HepG2 (cell line): Measurements from ENCODE around the gene MTFR1L. TPM values are rescaled to one million over a fixed set of nuclear protein-coding genes. Genes with fewer than 3 reads are reported as not detected.

Experiments
- ATAC-seq: fragments of 200-7000 bp; cut with Tn5 transposase; 3 replicates; pipeline ENCODE4 v1.9.1; 2020; ENCODE audit warnings: mild to moderate bottlenecking, moderate library complexity
- BruUV-seq: library from RNA; stranded (reverse); fragments of 400-500 nt; replicated peaks from 2 replicates; lab custom pipeline; 2021; lab: Mats Ljungman, UMichigan
- CTCF ChIA-PET: fragments of 300-600 bp; formaldehyde crosslinking; extraction: SDS; loops from one replicate; lab custom pipeline; 2021; ENCODE audit warnings: low total read pairs, inconsistent platforms, low intra/inter-chr PET ratio; lab: Yijun Ruan, JAX
- POLR2A ChIA-PET: fragments of 350-600 bp; sonication (Branson Sonifier 250); formaldehyde crosslinking; loops from one replicate; lab custom pipeline; 2020; ENCODE audit warnings: antibody characterized with exemption, inconsistent platforms; lab: Yijun Ruan, JAX
- DNase-seq: peaks from one replicate; pipeline ENCODE4 v3.0.0-alpha.2; 2015; ENCODE audit warnings: low spot score
- FAIRE-seq: peaks from 3 replicates; lab custom pipeline; 2011; peaks lifted over from hg19 to GRCh38; lab: Jason Lieb, UNC
- H2AFZ ChIP-seq: one replicate; pipeline ENCODE4 v1.6.1; 2011; ENCODE audit warnings: low read length, inconsistent platforms
- H3K27ac ChIP-seq: fragments of 300-600 bp; 3 replicates; pipeline ENCODE4 v1.8.0; 2011; ENCODE audit warnings: mixed run types, mild to moderate bottlenecking, mixed read lengths, low read length, inconsistent platforms; ENCODE audit not compliant: insufficient read depth; ENCODE audit errors: extremely low read length
- H3K27me3 ChIP-seq, 2 experiments: fragments of 200-600 bp in 1 of 2; 2 replicates in 1 of 2; 3 replicates in 1 of 2; pipeline versions ENCODE4 v1.6.0 to v1.8.0; 2011; ENCODE audit warnings: low read length in 2 of 2, mild to moderate bottlenecking in 2 of 2, moderate library complexity in 2 of 2, inconsistent platforms in 1 of 2; ENCODE audit not compliant: insufficient read depth in 2 of 2, control insufficient read depth in 1 of 2
- H3K36me3 ChIP-seq, 2 experiments: fragments of 200-600 bp in 1 of 2; replicated peaks in 1 of 2; 2 replicates in 1 of 2; 3 replicates in 1 of 2; pipeline versions ENCODE4 v1.5.1 to v1.8.0; 2011; ENCODE audit warnings: low read length in 2 of 2, inconsistent platforms in 1 of 2; ENCODE audit not compliant: insufficient read depth in 2 of 2, control insufficient read depth in 1 of 2
- H3K4me1 ChIP-seq: 2 replicates; pipeline ENCODE4 v1.5.1; 2012; ENCODE audit warnings: low read length, inconsistent platforms; ENCODE audit not compliant: insufficient read depth
- H3K4me2 ChIP-seq: 2 replicates; pipeline ENCODE4 v1.6.0; 2011; ENCODE audit warnings: low read depth, low read length, inconsistent platforms
- H3K4me3 ChIP-seq, 3 experiments: fragments of 200-600 bp in 1 of 3; sonication (generic), shearing (Covaris generic) in 1 of 3; replicated peaks in 1 of 3; 2 replicates each; pipeline ENCODE4 v1.5.1; 2011 to 2016; ENCODE audit warnings: low read length in 3 of 3, inconsistent platforms in 2 of 3, low read depth in 2 of 3, mild to moderate bottlenecking in 2 of 3, control low read depth in 1 of 3, mixed read lengths in 1 of 3; ENCODE audit not compliant: insufficient read depth in 1 of 3
- H3K79me2 ChIP-seq: one replicate; pipeline ENCODE4 v1.6.1; 2011; ENCODE audit warnings: low read length, inconsistent platforms; ENCODE audit not compliant: insufficient read depth
- H3K9ac ChIP-seq: 2 replicates; pipeline ENCODE4 v1.6.0; 2011; ENCODE audit warnings: mild to moderate bottlenecking, low read depth, low read length, inconsistent platforms; ENCODE audit not compliant: insufficient read depth
- H3K9me3 ChIP-seq: 2 replicates; pipeline ENCODE4 v1.5.1; 2012; ENCODE audit warnings: mild to moderate bottlenecking, low read length
- H4K20me1 ChIP-seq: 2 replicates; pipeline ENCODE4 v1.6.0; 2011; ENCODE audit warnings: inconsistent platforms, mild to moderate bottlenecking, low read length, moderate library complexity; ENCODE audit not compliant: insufficient read depth
- ARNT ChIP-seq: fragments of 450-650 bp; IDR thresholded peaks from 2 replicates; pipeline ENCODE4 v1.6.1; 2017
- EP300 ChIP-seq, 3 experiments: sonication (generic) in 1 of 3; formaldehyde crosslinking in 1 of 3; IDR thresholded peaks; 2 replicates each; pipeline versions ENCODE4 v1.5.1 to v1.6.1; 2011 to 2020; ENCODE audit warnings: low read depth in 2 of 3, low read length in 2 of 3, borderline replicate concordance in 1 of 3, improper control_type of control experiment in 1 of 3, mild to moderate bottlenecking in 1 of 3, missing genetic modification reagents in 1 of 3, moderate library complexity in 1 of 3
- HCFC1 ChIP-seq: fragments of 150-350 bp; IDR thresholded peaks from 2 replicates; pipeline ENCODE4 v1.6.1; 2014; ENCODE audit warnings: low read depth, low read length
- IRF2 ChIP-seq: IDR thresholded peaks from 2 replicates; pipeline ENCODE4 v1.6.1; 2018; ENCODE audit warnings: missing genetic modification reagents, missing compliant biosample characterization
- KDM2A ChIP-seq: sonication (generic); formaldehyde crosslinking; IDR thresholded peaks from 2 replicates; pipeline ENCODE4 v1.4.0; 2020; ENCODE audit warnings: low read depth, missing genetic modification reagents, borderline replicate concordance
- KMT2B ChIP-seq: IDR thresholded peaks from 2 replicates; pipeline ENCODE4 v1.6.1; 2016; ENCODE audit warnings: missing genetic modification reagents, missing compliant biosample characterization
- ONECUT2 ChIP-seq: sonication (generic); formaldehyde crosslinking; IDR thresholded peaks from 2 replicates; pipeline ENCODE4 v1.4.0; 2020; ENCODE audit warnings: missing genetic modification reagents
- ZBTB21 ChIP-seq: sonication (generic); formaldehyde crosslinking; IDR thresholded peaks from 2 replicates; pipeline ENCODE4 v1.4.0; 2020; ENCODE audit warnings: missing genetic modification reagents
- ZFP41 ChIP-seq: sonication (generic); formaldehyde crosslinking; IDR thresholded peaks from 2 replicates; pipeline ENCODE4 v1.4.0; 2020; ENCODE audit warnings: mild to moderate bottlenecking, missing genetic modification reagents, borderline replicate concordance
- ZNF484 ChIP-seq: sonication (generic); formaldehyde crosslinking; IDR thresholded peaks from 2 replicates; pipeline ENCODE4 v1.5.1; 2020; ENCODE audit warnings: mild to moderate bottlenecking, low read depth, missing genetic modification reagents, borderline replicate concordance
- WGBS: methylation state at CpG from one replicate; pipeline ENCODE4 v1.1.6; 2017; ENCODE audit warnings: low lambda C conversion rate; 5-methylcytosine and 5-hydroxymethylcytosine counted together
- in situ Hi-C: cut with HindIII; loops from 2 replicates; pipeline ENCODE4 v1.10.0; 2017; ENCODE audit warnings: low pct_unique_long_range_greater_than_20kb; ENCODE audit not compliant: extremely low pct_ligation_motif_present
- intact Hi-C: fragments of 100-400 bp; cut with micrococcal nuclease; formaldehyde crosslinking; loops from one replicate; pipeline ENCODE4 v1.10.0; 2022; ENCODE audit not compliant: unreplicated experiment
- polyA plus RNA-seq, 8 experiments: library from polyadenylated mRNA; depleted of rRNA in 3 of 8; stranded (reverse) in 7 of 8; unstranded in 1 of 8; fragments of >200 nt; fragmentation: Illumina TruSeq in 4 of 8; extraction: Trizol in 4 of 8; gene quantifications; 2 replicates each; pipeline versions ENCODE4 v1.2.1 to v1.2.3, GENCODE V29; 2011 to 2016; ENCODE audit warnings: low read depth in 4 of 8, missing spikeins in 1 of 8, mixed read lengths in 1 of 8; ENCODE audit not compliant: insufficient read depth in 1 of 8
- total RNA-seq, 5 experiments: library from RNA; depleted of rRNA; stranded (reverse); fragments of >200 nt; fragmentation: Illumina TruSeq; extraction: Trizol; gene quantifications; 2 replicates each; pipeline ENCODE4 v1.2.3, GENCODE V29; 2016; ENCODE audit warnings: low read depth in 1 of 5
- TF ChIP-seq, protein P1 (sequence below): sonication (generic); formaldehyde crosslinking; IDR thresholded peaks from 2 replicates; pipeline ENCODE4 v1.5.0; 2020; ENCODE audit warnings: mild to moderate bottlenecking, low read depth, missing genetic modification reagents, borderline replicate concordance
- TF ChIP-seq, protein P2 (sequence below): sonication (generic); formaldehyde crosslinking; IDR thresholded peaks from 2 replicates; pipeline ENCODE4 v1.5.1; 2020; ENCODE audit warnings: mild to moderate bottlenecking, missing genetic modification reagents, borderline replicate concordance
- TF ChIP-seq, protein P3 (sequence below): sonication (generic); formaldehyde crosslinking; IDR thresholded peaks from 2 replicates; pipeline ENCODE4 v1.8.0; 2022; ENCODE audit warnings: mild to moderate bottlenecking, missing genetic modification reagents, moderate library complexity
- TF ChIP-seq, protein P4 (sequence below): sonication (generic); IDR thresholded peaks from 2 replicates; pipeline ENCODE4 v1.6.1; 2016; ENCODE audit warnings: low read depth, borderline replicate concordance
- TF ChIP-seq, protein P5 (sequence below): IDR thresholded peaks from 2 replicates; pipeline ENCODE4 v1.6.1; 2016; ENCODE audit warnings: missing biosample characterization, missing genetic modification reagents, low read depth

Gene MTFR1L
- total and polyA plus RNA-seq, 2 of the 13 experiments (the other 11 are each of a cell fraction or from before 2014, with no cell fraction given): 38.0 to 55.7 TPM

DNA sequence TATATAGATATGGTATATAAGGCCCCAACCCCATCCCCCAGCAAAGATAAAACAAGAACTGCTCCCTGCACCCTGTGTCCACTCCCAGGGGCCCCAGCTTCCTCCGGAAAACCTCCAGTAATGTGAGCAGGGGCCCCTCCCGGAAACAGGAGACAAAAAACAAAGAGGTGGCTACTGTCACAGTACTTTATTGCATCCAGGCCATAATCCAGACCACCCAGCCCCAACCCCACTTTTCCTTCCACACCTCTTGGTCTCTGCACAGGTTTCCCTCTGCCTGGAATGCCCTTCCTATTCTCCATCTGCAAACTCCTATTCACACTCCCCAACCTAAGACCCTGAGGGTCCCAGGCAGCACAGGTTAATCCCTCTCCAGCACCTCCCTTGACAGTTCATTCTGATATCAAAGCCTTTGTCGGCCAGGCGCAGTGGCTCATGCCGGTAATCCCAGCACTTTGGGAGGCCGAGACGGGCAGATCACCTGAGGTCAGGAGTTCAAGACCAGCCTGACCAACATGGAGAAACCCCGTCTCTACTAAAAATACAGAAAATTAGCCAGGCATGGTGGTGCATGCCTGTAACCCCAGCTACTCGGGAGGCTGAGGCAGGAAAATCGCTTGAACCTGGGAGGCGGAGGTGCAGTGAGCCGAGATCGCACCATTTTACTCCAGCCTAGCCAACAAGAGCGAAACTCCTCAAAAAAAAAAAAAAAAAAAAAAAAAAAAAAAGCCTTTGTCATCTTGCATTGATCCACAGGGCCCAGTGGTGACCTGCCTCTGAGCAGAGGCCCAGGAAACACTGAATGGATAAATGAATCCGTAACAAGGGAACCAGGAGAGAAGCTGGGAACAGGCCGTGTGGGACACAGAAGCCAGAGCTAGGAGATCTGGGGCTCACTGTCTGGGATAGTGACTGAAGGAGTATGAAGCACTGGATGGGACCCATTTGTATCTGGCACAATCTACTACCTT lies 41.8 kb downstream of the MTFR1L start:
- H3K36me3 ChIP-seq: peaks cover 8 to 15% of the 10 kb centered on the region in 2 experiments; a peak in 4 of 5 replicates
- H4K20me1 ChIP-seq: no peaks in the 10 kb centered on the region
- in situ Hi-C loops: no loop called here
- no peaks in the 10 kb centered on the region for H3K9me3 ChIP-seq
- BruUV-seq: TSS peak; percentile 33
- FAIRE-seq (no peak), ATAC-seq (peak; percentile 58), DNase-seq (peak; percentile 82)
- intact Hi-C loops: no loop called here
- H3K27ac ChIP-seq: peak overlapping the region; percentile 87
- POLR2A ChIA-PET: interaction anchor here (0.7 to 5.4 kb wide), 4 partner anchors 9 to 136 kb away, joined by 4 to 32 read pairs (median 4); partner anchors contain the start of gene PAQR7
- H3K4me3 ChIP-seq: peak overlapping the region; percentile 14 to 94 (median 34); a peak in 3 of 6 replicates
- 29% methylated on average over 16 of the region's 16 CpGs for WGBS
- H2AFZ ChIP-seq: no peak overlapping the region
- peaks cover 17% of the 10 kb centered on the region for H3K79me2 ChIP-seq
- H3K4me1 ChIP-seq: peaks cover 59% of the 10 kb centered on the region
- CTCF ChIA-PET: no interaction called here
- peak overlapping the region; percentile 39 for H3K9ac ChIP-seq
- H3K4me2 ChIP-seq: peak overlapping the region; percentile 69
- H3K27me3 ChIP-seq: no peaks in the 10 kb centered on the region; a peak in 1 of 5 replicates
- no peak for TF ChIP-seq KDM2A (CRISPR knock-in tag)
- TF ChIP-seq, protein P1, sequence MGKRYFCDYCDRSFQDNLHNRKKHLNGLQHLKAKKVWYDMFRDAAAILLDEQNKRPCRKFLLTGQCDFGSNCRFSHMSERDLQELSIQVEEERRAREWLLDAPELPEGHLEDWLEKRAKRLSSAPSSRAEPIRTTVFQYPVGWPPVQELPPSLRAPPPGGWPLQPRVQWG (CRISPR knock-in tag): no peak
- TF ChIP-seq ZBTB21 (CRISPR knock-in tag): no peak
- TF ChIP-seq, protein P2, sequence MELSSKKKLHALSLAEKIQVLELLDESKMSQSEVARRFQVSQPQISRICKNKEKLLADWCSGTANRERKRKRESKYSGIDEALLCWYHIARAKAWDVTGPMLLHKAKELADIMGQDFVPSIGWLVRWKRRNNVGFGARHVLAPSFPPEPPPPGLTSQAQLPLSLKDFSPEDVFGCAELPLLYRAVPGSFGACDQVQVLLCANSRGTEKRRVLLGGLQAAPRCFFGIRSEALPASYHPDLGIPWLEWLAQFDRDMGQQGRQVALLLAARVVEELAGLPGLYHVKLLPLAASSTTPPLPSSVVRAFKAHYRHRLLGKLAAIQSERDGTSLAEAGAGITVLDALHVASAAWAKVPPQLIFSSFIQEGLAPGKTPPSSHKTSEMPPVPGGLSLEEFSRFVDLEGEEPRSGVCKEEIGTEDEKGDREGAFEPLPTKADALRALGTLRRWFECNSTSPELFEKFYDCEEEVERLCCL (CRISPR knock-in tag): no peak
- TF ChIP-seq KMT2B: no peak
- no peak for TF ChIP-seq ARNT
- no peak for TF ChIP-seq ZNF484
- TF ChIP-seq IRF2 (CRISPR knock-in tag): peak; percentile 29; the same call in 1 of the 2 replicates
- TF ChIP-seq, protein P3, sequence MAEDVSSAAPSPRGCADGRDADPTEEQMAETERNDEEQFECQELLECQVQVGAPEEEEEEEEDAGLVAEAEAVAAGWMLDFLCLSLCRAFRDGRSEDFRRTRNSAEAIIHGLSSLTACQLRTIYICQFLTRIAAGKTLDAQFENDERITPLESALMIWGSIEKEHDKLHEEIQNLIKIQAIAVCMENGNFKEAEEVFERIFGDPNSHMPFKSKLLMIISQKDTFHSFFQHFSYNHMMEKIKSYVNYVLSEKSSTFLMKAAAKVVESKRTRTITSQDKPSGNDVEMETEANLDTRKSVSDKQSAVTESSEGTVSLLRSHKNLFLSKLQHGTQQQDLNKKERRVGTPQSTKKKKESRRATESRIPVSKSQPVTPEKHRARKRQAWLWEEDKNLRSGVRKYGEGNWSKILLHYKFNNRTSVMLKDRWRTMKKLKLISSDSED (CRISPR knock-in tag): no peak
- no peak for TF ChIP-seq HCFC1
- no peak for TF ChIP-seq ONECUT2
- TF ChIP-seq, protein P4, sequence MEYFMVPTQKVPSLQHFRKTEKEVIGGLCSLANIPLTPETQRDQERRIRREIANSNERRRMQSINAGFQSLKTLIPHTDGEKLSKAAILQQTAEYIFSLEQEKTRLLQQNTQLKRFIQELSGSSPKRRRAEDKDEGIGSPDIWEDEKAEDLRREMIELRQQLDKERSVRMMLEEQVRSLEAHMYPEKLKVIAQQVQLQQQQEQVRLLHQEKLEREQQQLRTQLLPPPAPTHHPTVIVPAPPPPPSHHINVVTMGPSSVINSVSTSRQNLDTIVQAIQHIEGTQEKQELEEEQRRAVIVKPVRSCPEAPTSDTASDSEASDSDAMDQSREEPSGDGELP: no peak
- TF ChIP-seq, protein P5, sequence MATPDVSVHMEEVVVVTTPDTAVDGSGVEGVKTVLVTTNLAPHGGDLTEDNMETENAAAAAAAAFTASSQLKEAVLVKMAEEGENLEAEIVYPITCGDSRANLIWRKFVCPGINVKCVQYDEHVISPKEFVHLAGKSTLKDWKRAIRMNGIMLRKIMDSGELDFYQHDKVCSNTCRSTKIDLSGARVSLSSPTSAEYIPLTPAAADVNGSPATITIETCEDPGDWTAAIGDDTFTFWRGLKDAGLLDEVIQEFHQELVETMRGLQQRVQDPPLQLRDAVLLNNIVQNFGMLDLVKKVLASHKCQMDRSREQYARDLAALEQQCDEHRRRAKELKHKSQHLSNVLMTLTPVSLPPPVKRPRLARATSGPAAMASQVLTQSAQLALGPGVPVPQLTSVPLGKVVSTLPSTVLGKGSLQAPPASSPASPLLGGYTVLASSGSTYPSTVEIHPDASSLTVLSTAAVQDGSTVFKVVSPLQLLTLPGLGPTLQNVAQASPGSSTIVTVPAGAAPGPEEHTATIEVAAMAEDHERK (CRISPR knock-in tag): no peak
- TF ChIP-seq ZFP41 (CRISPR knock-in tag): no peak
- TF ChIP-seq EP300 (IDR thresholded peaks at IDR 0.05; ENCODE audit: low read depth in 2 of 2, low read length in 2 of 2): peak in 1 of 2 experiments; percentile 82; a peak in 2 of 4 replicates
- peak; percentile 57; the same call in 1 of the 2 replicates for TF ChIP-seq EP300 (CRISPR knock-in tag; IDR thresholded peaks at IDR 0.05; ENCODE audit: borderline replicate concordance)
